Measurements from ENCODE around the gene SRGAP3.

- TF ChIP-seq CTCF (IDR thresholded peaks at IDR 0.05), result no peak
- TF ChIP-seq POLR2A (IDR thresholded peaks at IDR 0.05), result no peak
Measured at GRCh38 chr3:8969241-8969640, 280.2 kb downstream of the SRGAP3 start.
